SK-N-SH (cell line): ENCODE data around the gene TTC28. TPM values are rescaled to one million over a fixed set of nuclear protein-coding genes. Genes with fewer than 3 reads are reported as not detected.

Experiments
- CHD2 ChIP-seq: fragments of 150-350 bp; IDR thresholded peaks from 2 replicates; pipeline ENCODE4 v1.6.1; 2018; ENCODE audit warnings: low read length; ENCODE audit not compliant: partially characterized antibody
- FOSL2 ChIP-seq: IDR thresholded peaks from 2 replicates; pipeline ENCODE4 v1.4.0; 2012; ENCODE audit warnings: low read depth, mild to moderate bottlenecking, moderate library complexity, borderline replicate concordance
- FOXJ3 ChIP-seq: sonication (generic); formaldehyde crosslinking; IDR thresholded peaks from 2 replicates; pipeline ENCODE4 v1.5.1; 2020; ENCODE audit warnings: mild to moderate bottlenecking, missing genetic modification reagents
- FOXM1 ChIP-seq: IDR thresholded peaks from 2 replicates; pipeline ENCODE4 v1.4.0; 2012; ENCODE audit warnings: low read depth, mild to moderate bottlenecking
- GABPA ChIP-seq: IDR thresholded peaks from 2 replicates; pipeline ENCODE4 v1.4.0; 2012; ENCODE audit warnings: low read depth, mild to moderate bottlenecking
- JUND ChIP-seq: IDR thresholded peaks from 2 replicates; pipeline ENCODE4 v1.4.0; 2012
- MEF2A ChIP-seq: IDR thresholded peaks from 2 replicates; pipeline ENCODE4 v1.4.0; 2012; ENCODE audit warnings: low read depth, borderline replicate concordance
- MXI1 ChIP-seq: IDR thresholded peaks from 2 replicates; pipeline ENCODE4 v1.6.1; 2012; ENCODE audit warnings: mild to moderate bottlenecking, low read depth, low read length, improper control_type of control experiment
- NRF1 ChIP-seq: IDR thresholded peaks from 2 replicates; pipeline ENCODE4 v1.6.1; 2012; ENCODE audit warnings: low read depth, mild to moderate bottlenecking, low read length
- POLR2AphosphoS5 ChIP-seq: IDR thresholded peaks from 2 replicates; pipeline ENCODE4 v1.6.1; 2012; ENCODE audit warnings: low read depth, low read length
- RAD21 ChIP-seq: IDR thresholded peaks from 2 replicates; pipeline ENCODE4 v1.6.1; 2012; ENCODE audit warnings: mild to moderate bottlenecking, low read length
- RCOR1 ChIP-seq: fragments of 150-350 bp; IDR thresholded peaks from 2 replicates; pipeline ENCODE4 v1.6.1; 2017; ENCODE audit warnings: antibody characterized with exemption, low read length
- SIN3A ChIP-seq: IDR thresholded peaks from 2 replicates; pipeline ENCODE4 v1.6.1; 2012; ENCODE audit warnings: low read depth, mild to moderate bottlenecking, low read length, moderate library complexity, borderline replicate concordance
- TAF1 ChIP-seq: IDR thresholded peaks from 2 replicates; pipeline ENCODE4 v1.6.1; 2012; ENCODE audit warnings: low read depth, mild to moderate bottlenecking, low read length, moderate library complexity, borderline replicate concordance
- TCF12 ChIP-seq: IDR thresholded peaks from 2 replicates; pipeline ENCODE4 v1.4.0; 2012
- TEAD4 ChIP-seq: IDR thresholded peaks from 2 replicates; pipeline ENCODE4 v1.4.0; 2012; ENCODE audit warnings: mild to moderate bottlenecking, borderline replicate concordance; ENCODE audit not compliant: insufficient read depth
- YY1 ChIP-seq: IDR thresholded peaks from 2 replicates; pipeline ENCODE4 v1.4.0; 2012; ENCODE audit warnings: low read depth, mild to moderate bottlenecking
- polyA plus RNA-seq, 3 experiments: library from polyadenylated mRNA; depleted of rRNA; stranded (reverse); fragments of >200 nt; gene quantifications; 2 replicates each; pipeline ENCODE4 v1.2.3, GENCODE V29; 2012
- TF ChIP-seq, protein P1 (sequence below): fragments of 150-350 bp; IDR thresholded peaks from 2 replicates; pipeline ENCODE4 v1.6.1; 2016; ENCODE audit warnings: mild to moderate bottlenecking, low read depth, low read length
- TF ChIP-seq, protein P2 (sequence below): fragments of 150-350 bp; IDR thresholded peaks from 2 replicates; pipeline ENCODE4 v1.6.1; 2017; ENCODE audit warnings: antibody characterized with exemption, low read length, low read depth, borderline replicate concordance
- TF ChIP-seq, protein P3 (sequence below): IDR thresholded peaks from 2 replicates; pipeline ENCODE4 v1.4.0; 2012; ENCODE audit warnings: low read depth, borderline replicate concordance
- TF ChIP-seq, protein P4 (sequence below): IDR thresholded peaks from 2 replicates; pipeline ENCODE4 v1.4.0; 2012; ENCODE audit warnings: low read depth
- TF ChIP-seq, protein P5 (sequence below): IDR thresholded peaks from 2 replicates; pipeline ENCODE4; 2012

Gene TTC28
- polyA plus RNA-seq, 1 of the 3 experiments (the other 2 are of a cell fraction) = 5.9 TPM

DNA sequence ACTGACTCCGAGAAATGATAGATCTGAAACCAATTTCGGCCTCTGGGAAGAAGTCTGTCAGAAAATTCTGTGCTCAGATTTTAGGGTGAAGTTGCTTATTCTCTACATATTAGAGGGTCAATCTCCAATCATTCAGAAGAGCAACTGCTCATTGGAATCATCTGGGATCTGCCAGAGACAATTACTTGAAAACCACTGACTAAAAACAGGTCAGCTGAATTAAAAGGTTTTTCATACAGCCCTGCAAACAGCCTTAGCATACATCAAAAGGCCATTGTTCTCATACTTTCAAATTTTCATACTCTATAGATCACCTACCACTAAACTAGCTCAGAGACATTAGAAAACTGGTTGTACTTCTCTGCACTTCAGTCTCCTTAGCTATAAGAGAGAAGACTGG is 470.9 kb downstream of the TTC28 start (continued):
- TF ChIP-seq, protein P1, sequence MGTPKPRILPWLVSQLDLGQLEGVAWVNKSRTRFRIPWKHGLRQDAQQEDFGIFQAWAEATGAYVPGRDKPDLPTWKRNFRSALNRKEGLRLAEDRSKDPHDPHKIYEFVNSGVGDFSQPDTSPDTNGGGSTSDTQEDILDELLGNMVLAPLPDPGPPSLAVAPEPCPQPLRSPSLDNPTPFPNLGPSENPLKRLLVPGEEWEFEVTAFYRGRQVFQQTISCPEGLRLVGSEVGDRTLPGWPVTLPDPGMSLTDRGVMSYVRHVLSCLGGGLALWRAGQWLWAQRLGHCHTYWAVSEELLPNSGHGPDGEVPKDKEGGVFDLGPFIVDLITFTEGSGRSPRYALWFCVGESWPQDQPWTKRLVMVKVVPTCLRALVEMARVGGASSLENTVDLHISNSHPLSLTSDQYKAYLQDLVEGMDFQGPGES = no peak
- TF ChIP-seq RAD21 (0 out of 2 replicates have a peak, but pooled peaks have one; percentile 4), JUND (peak; percentile 33; the same call in 1 of the 2 replicates), FOXJ3 (no peak), NRF1 (no peak), YY1 (no peak), GABPA (no peak), RCOR1 (no peak), POLR2AphosphoS5 (peak; percentile 62; the same call in 1 of the 2 replicates), TAF1 (no peak), MEF2A (no peak), TCF12 (peak; percentile 96), SIN3A (no peak), FOSL2 (no peak), TEAD4 (0 out of 2 replicates have a peak, but pooled peaks have one; percentile 19), FOXM1 (no peak), MXI1 (no peak), CHD2 (no peak)
- TF ChIP-seq, protein P2, sequence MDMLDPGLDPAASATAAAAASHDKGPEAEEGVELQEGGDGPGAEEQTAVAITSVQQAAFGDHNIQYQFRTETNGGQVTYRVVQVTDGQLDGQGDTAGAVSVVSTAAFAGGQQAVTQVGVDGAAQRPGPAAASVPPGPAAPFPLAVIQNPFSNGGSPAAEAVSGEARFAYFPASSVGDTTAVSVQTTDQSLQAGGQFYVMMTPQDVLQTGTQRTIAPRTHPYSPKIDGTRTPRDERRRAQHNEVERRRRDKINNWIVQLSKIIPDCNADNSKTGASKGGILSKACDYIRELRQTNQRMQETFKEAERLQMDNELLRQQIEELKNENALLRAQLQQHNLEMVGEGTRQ = no peak
- TF ChIP-seq, protein P3, sequence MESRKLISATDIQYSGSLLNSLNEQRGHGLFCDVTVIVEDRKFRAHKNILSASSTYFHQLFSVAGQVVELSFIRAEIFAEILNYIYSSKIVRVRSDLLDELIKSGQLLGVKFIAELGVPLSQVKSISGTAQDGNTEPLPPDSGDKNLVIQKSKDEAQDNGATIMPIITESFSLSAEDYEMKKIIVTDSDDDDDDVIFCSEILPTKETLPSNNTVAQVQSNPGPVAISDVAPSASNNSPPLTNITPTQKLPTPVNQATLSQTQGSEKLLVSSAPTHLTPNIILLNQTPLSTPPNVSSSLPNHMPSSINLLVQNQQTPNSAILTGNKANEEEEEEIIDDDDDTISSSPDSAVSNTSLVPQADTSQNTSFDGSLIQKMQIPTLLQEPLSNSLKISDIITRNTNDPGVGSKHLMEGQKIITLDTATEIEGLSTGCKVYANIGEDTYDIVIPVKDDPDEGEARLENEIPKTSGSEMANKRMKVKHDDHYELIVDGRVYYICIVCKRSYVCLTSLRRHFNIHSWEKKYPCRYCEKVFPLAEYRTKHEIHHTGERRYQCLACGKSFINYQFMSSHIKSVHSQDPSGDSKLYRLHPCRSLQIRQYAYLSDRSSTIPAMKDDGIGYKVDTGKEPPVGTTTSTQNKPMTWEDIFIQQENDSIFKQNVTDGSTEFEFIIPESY = no peak
- TF ChIP-seq, protein P4, sequence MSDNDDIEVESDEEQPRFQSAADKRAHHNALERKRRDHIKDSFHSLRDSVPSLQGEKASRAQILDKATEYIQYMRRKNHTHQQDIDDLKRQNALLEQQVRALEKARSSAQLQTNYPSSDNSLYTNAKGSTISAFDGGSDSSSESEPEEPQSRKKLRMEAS = no peak
- TF ChIP-seq, protein P5, sequence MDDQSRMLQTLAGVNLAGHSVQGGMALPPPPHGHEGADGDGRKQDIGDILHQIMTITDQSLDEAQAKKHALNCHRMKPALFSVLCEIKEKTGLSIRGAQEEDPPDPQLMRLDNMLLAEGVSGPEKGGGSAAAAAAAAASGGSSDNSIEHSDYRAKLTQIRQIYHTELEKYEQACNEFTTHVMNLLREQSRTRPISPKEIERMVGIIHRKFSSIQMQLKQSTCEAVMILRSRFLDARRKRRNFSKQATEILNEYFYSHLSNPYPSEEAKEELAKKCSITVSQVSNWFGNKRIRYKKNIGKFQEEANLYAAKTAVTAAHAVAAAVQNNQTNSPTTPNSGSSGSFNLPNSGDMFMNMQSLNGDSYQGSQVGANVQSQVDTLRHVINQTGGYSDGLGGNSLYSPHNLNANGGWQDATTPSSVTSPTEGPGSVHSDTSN = peak; percentile 88
